Anterior cingulate cortex (tissue), 58 donors: ENCODE measurements around the gene TMPRSS7.
A peak's percentile ranks its signal among the peaks of the same experiment; 100 is the strongest.
"Not testable (repeated sequence)": the region's sequence is repeated elsewhere in the genome, so short reads cannot be mapped to it uniquely, and the experiment has no call there.

Experiments used
- DNase-seq, 58 donors: peaks; one replicate each; lab custom pipeline; 2025; lab: John Stamatoyannopoulos, UW

Gene TMPRSS7

GRCh38 chr3:112053229-112053628, 18.7 kb downstream of the TMPRSS7 start:
- no peak for DNase-seq

GRCh38 chr3:112056451-112056929, 22.0 kb downstream of the TMPRSS7 start:
- DNase-seq: no peak

GRCh38 chr3:112059497-112059896, 25.0 kb downstream of the TMPRSS7 start:
- no peak for DNase-seq

- DNase-seq: no peak
Observed at GRCh38 chr3:112061152-112061551, 26.6 kb downstream of the TMPRSS7 start.

- DNase-seq: not testable (repeated sequence)
Observed at GRCh38 chr3:112072387-112073060, 38.0 kb downstream of the TMPRSS7 start.

- no peak for DNase-seq
Observed at GRCh38 chr3:112074006-112074405, 39.5 kb downstream of the TMPRSS7 start.

GRCh38 chr3:112074616-112075497, 40.3 kb downstream of the TMPRSS7 start:
- DNase-seq: no peak

GRCh38 chr3:112078125-112079083, 43.9 kb downstream of the TMPRSS7 start:
- DNase-seq: no peak

- DNase-seq: no peak
Observed at GRCh38 chr3:112083239-112083638, 48.7 kb downstream of the TMPRSS7 start.

GRCh38 chr3:112084980-112085705, 50.6 kb downstream of the TMPRSS7 start:
- DNase-seq: no peak

- no peak for DNase-seq
Observed at GRCh38 chr3:112085735-112086075, 51.2 kb downstream of the TMPRSS7 start.

- peak in 47 of 58 donors; percentile 2 to 71 (median 16) for DNase-seq
Observed at GRCh38 chr3:112086076-112086854, 51.7 kb downstream of the TMPRSS7 start, which contains the start of gene C3orf52. TSS of gene C3orf52 (plus strand) at chr3:112086389. CDS start at chr3:112086408, 19 bp downstream.

GRCh38 chr3:112086875-112087524, 52.5 kb downstream of the TMPRSS7 start:
- DNase-seq: peak in 1 of 58 donors; percentile 1

GRCh38 chr3:112087746-112088145, 53.2 kb downstream of the TMPRSS7 start:
- no peak for DNase-seq

GRCh38 chr3:112088944-112089343, 54.4 kb downstream of the TMPRSS7 start:
- DNase-seq: no peak

GRCh38 chr3:112089956-112090886, 55.7 kb downstream of the TMPRSS7 start:
- DNase-seq: no peak

GRCh38 chr3:112090887-112091586, 56.5 kb downstream of the TMPRSS7 start:
- no peak for DNase-seq
